ENCODE measurements around the gene TMEM184A. TPM values are rescaled to one million over a fixed set of nuclear protein-coding genes. Genes with fewer than 3 reads are reported as not detected.

TMEM184A gene
- total RNA-seq, 1 donor from 2014 or later: 5.0 TPM

DNA sequence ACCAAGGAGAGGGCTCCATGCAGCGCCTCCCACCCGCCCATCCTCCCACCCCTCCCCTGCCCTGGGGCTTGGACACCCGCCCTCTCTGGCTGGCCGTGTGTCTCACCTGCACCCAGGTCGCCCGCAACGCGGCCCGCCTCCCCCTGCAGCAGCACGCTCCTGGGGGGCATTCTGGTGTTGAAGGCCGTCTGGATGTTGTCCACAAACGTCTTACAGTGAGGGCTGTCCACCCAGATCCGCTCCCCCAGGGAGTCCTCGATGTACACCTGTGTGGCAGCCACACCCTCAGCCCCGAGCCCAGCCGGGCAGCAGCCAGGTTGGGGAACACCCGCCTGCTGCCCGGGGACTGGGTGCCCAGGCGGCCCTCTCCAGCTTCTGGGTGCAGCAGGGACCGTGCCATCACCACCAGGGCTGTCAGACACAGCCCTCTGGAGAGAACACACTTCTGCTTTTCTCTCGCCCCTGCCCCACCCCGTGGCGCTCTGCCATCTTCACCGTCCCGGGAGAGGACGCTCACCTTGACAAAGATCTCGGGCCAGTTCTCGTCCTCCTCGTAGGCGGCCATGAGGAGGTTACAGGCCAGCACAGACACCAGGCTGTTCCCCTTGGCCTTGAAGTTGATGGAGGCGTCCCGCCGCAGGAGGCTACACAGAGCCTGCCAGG lies 56.5 kb downstream of the TMEM184A start:
- Mint-ChIP-seq H3K9me3 (no peaks in the 10 kb centered on the region), H3K27ac (no peak overlapping the region), H3K36me3 (peaks cover 20% of the 10 kb centered on the region), H3K4me1 (peaks cover 17% of the 10 kb centered on the region), H3K27me3 (ENCODE audit: low read depth) (no peaks in the 10 kb centered on the region), H3K4me3 (no peak overlapping the region)
- TF ChIP-seq, protein P1, sequence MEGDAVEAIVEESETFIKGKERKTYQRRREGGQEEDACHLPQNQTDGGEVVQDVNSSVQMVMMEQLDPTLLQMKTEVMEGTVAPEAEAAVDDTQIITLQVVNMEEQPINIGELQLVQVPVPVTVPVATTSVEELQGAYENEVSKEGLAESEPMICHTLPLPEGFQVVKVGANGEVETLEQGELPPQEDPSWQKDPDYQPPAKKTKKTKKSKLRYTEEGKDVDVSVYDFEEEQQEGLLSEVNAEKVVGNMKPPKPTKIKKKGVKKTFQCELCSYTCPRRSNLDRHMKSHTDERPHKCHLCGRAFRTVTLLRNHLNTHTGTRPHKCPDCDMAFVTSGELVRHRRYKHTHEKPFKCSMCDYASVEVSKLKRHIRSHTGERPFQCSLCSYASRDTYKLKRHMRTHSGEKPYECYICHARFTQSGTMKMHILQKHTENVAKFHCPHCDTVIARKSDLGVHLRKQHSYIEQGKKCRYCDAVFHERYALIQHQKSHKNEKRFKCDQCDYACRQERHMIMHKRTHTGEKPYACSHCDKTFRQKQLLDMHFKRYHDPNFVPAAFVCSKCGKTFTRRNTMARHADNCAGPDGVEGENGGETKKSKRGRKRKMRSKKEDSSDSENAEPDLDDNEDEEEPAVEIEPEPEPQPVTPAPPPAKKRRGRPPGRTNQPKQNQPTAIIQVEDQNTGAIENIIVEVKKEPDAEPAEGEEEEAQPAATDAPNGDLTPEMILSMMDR (IDR thresholded peaks at IDR 0.05; ENCODE audit: unreplicated experiment): no peak
- no peak for DNase-seq (ENCODE audit: low spot score in 2 of 2, unreplicated experiment in 2 of 2)

DNA sequence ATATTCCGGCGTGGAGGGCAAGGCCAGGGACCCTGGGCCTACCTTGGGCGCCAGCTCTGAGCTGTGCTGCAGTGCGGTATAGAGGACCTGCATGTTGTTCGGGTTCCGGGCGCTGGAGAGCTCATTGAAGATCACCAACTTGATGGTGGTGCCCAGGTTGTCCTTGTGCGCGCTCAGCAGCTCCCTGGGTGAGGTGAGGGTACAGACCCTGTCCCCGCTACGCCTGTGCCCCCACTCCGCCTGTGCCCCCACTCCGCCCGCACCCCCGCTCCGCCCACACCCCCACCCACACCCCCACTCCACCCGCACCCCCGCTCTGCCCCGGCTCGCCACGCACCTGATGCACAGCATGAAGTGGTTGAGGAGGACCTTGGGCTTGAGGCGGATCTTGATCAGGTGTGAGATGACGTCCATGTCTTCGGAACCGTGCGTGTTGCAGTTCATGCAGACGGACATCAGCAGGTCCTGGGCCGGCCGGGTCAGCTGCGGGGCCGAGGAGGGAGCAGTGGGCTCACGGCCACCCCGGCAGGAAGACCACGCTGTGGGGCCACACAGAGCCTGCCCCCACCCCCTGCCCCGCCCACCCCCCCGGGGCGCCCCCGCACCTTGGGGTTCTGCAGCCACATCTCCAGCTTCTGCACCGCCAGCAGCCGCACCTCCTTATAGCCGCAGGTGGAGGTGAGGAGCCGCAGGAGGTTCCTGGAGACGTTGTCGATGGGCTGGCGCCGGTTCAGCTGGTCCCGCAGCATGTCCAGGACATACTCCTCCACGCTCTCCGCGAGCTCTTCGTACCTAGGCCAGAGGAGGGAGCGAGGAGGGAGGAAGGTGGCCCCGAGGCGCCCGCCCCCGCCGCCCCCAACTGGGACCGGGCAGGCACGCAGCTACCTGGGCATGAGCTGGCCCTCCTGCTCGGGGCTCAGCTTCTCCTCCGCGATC lies 57.4 kb downstream of the TMEM184A start:
- DNase-seq (ENCODE audit: low spot score in 2 of 2, unreplicated experiment in 2 of 2): no peak
- H3K36me3 Mint-ChIP-seq: peaks cover 20% of the 10 kb centered on the region
- TF ChIP-seq, protein P1 (IDR thresholded peaks at IDR 0.05; ENCODE audit: unreplicated experiment): no peak
- no peaks in the 10 kb centered on the region for H3K9me3 Mint-ChIP-seq
- H3K27ac Mint-ChIP-seq: no peak overlapping the region
- H3K4me1 Mint-ChIP-seq: peaks cover 16% of the 10 kb centered on the region
- no peak overlapping the region for H3K4me3 Mint-ChIP-seq
- no peaks in the 10 kb centered on the region for H3K27me3 Mint-ChIP-seq (ENCODE audit: low read depth)

DNA sequence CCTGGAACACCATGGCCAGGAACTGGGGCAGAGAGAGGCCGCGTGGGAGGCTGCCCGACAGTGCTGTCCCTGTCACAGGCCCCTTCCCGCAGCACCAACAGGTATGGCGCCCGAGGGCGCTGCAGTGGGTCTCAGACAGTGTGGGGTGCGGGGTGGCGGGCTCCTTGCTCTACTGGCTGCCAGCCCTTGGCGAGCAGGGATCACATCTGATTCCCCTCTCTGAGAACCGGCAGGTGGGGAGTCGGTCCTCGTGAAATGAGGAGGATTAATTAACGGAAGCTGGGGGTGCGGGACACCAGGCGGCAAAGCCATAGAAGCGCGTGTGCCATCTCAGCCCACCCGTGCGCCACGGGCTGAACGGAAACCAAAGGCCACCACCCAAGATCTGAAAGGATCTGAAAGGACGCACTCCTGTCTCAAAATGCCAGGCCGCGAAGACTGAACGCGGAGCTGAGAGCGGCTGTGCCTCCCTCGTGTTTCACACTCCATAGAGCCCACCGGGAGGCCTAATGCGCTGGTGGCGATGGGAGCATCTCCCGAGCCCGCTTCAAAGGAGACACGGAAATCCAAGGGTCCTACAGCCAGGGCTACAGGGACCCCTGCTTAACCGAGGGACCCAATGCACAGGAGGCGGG lies 58.6 kb downstream of the TMEM184A start:
- no peak overlapping the region for H3K27ac Mint-ChIP-seq
- H3K9me3 Mint-ChIP-seq: no peaks in the 10 kb centered on the region

DNA sequence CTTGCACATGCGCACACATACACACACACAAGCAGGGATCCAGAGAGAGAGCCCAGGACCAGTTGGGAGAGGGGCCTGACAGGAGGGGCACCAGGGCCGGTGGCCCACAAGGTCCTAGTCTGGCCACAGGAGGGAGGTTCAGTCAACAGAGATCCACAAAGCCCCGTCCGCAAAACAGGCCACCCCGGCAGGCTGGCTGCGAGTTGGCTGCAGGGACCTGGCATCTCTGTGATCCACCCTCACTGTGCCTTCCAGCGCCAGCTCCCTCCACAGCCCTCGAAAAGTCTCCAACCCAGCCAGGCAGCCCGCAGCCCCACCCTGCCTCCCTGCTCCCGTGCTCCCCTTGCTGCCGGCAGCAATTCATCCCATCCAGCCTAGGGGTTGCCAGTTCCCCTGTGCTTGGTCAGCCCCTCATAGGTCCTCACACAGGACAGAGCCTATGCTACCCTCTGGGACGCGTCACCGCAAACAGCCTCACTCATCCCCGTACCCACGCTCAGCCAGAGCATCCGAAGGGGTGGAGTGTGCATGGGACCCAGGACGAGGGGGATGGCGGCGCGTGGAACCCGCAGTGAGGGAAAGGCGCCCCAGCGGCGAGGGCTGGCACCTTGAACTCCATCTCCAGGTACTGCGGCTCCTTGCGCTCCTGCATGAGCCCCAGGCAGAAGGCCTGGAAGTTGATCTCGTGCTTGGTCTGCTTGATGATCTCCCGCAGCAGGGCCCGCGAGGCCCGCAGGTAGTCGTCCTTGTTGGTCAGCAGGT lies 59.3 kb downstream of the TMEM184A start:
- Mint-ChIP-seq H3K9me3 (no peaks in the 10 kb centered on the region), H3K36me3 (peaks cover 22% of the 10 kb centered on the region), H3K4me1 (no peaks in the 10 kb centered on the region), H3K27ac (no peak overlapping the region), H3K27me3 (ENCODE audit: low read depth) (no peaks in the 10 kb centered on the region), H3K4me3 (no peak overlapping the region)
- DNase-seq (ENCODE audit: low spot score in 2 of 2, unreplicated experiment in 2 of 2): no peak
- TF ChIP-seq, protein P1 (IDR thresholded peaks at IDR 0.05; ENCODE audit: unreplicated experiment): no peak

More for the DNA sequence above, 58.6 kb downstream of the TMEM184A start:
- peaks cover 7% of the 10 kb centered on the region for H3K4me1 Mint-ChIP-seq
- peaks cover 21% of the 10 kb centered on the region for H3K36me3 Mint-ChIP-seq
- TF ChIP-seq, protein P1 (IDR thresholded peaks at IDR 0.05; ENCODE audit: unreplicated experiment): no peak
- H3K27me3 Mint-ChIP-seq (ENCODE audit: low read depth): no peaks in the 10 kb centered on the region
- H3K4me3 Mint-ChIP-seq: no peak overlapping the region
- DNase-seq (ENCODE audit: low spot score in 2 of 2, unreplicated experiment in 2 of 2): no peak

DNA sequence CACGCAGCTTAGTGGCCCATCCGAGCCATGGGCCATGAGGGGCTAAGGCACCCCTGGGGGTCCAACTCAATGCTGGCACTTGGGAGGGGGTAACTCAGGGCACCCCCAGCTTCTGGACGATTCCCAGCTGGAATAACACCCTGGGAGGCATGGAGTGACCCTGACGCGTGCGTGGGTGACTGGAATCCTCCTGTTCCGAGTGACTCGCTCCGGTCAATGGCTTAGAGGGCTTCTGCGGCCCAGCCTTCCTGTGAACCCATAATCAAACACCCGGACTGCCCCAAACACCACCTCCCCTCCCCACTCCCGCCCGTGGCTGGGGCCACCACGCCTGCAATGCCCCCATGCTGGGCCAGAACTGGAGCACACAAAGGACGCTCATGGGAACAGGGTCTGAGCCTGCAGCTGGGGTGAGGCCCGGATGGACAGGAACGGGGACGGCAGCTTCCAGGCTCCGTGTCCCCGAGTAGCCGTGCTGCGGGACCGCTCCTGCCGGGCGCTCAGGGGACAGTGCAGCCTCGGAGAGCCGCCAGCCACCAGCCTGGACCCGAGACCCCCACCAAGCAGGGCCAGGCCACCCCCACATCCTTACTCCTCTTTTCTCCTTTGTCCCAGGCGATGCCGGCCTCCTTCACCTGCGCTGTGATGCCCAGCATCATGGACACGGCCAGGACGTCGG lies 60.3 kb downstream of the TMEM184A start:
- no peak overlapping the region for H3K4me3 Mint-ChIP-seq
- DNase-seq (ENCODE audit: low spot score in 2 of 2, unreplicated experiment in 2 of 2): no peak
- no peak overlapping the region for H3K27ac Mint-ChIP-seq
- TF ChIP-seq, protein P1 (IDR thresholded peaks at IDR 0.05; ENCODE audit: unreplicated experiment): no peak
- H3K4me1 Mint-ChIP-seq: no peaks in the 10 kb centered on the region
- no peaks in the 10 kb centered on the region for H3K9me3 Mint-ChIP-seq
- peaks cover 27% of the 10 kb centered on the region for H3K36me3 Mint-ChIP-seq
- H3K27me3 Mint-ChIP-seq (ENCODE audit: low read depth): no peaks in the 10 kb centered on the region
